Esophagus squamous epithelium (tissue), 5 donors: ENCODE data around the gene KIF2A. TPM values are rescaled to one million over a fixed set of nuclear protein-coding genes. Genes with fewer than 3 reads are reported as not detected.

ENCODE experiments used
- DNase-seq: peaks from one replicate; lab custom pipeline; 2025; lab: John Stamatoyannopoulos, UW
- H3K27ac ChIP-seq, 4 donors: fragments of 200-600 bp; sonication (generic); one replicate each; pipeline ENCODE4 v1.5.1; 2016 to 2019; ENCODE audit warnings: mild to moderate bottlenecking in 1 of 4
- H3K27me3 ChIP-seq, 4 donors: fragments of 200-600 bp; sonication (generic); 1 replicate in 3 of 4; 2 replicates in 1 of 4; pipeline versions ENCODE4 v1.5.1 to v1.6.0; 2017 to 2021; ENCODE audit warnings: antibody characterized with exemption in 1 of 4
- H3K36me3 ChIP-seq, 3 donors: fragments of 200-600 bp; sonication (generic); one replicate each; pipeline ENCODE4 v1.5.1; 2016 to 2019
- H3K4me1 ChIP-seq, 3 donors: fragments of 200-600 bp; sonication (generic); one replicate each; pipeline ENCODE4 v1.5.1; 2017 to 2019
- H3K4me3 ChIP-seq, 4 donors: fragments of 200-600 bp; sonication (generic); 1 replicate in 3 of 4; 2 replicates in 1 of 4; pipeline ENCODE4 v1.5.1; 2016 to 2019; ENCODE audit warnings: mild to moderate bottlenecking in 2 of 4, moderate library complexity in 1 of 4
- H3K9me3 ChIP-seq, 3 donors: fragments of 200-600 bp; sonication (generic); one replicate each; pipeline ENCODE4 v1.5.1; 2016 to 2019
- CTCF ChIP-seq, 6 experiments: fragments of 450-650 bp in 4 of 6; fragments of 200-600 bp in 2 of 6; sonication (generic) in 2 of 6; IDR thresholded peaks; one replicate each; pipeline ENCODE4 v1.5.1; 2016 to 2019; ENCODE audit warnings: antibody characterized with exemption in 6 of 6, mild to moderate bottlenecking in 4 of 6, moderate library complexity in 4 of 6
- POLR2A ChIP-seq, 4 donors: fragments of 450-650 bp; IDR thresholded peaks; one replicate each; pipeline ENCODE4 v1.6.1; 2017; ENCODE audit warnings: antibody characterized with exemption in 4 of 4, mild to moderate bottlenecking in 4 of 4, moderate library complexity in 3 of 4
- WGBS, 2 donors: methylation state at CpG; one replicate each; pipeline ENCODE4 v1.1.5; 2018; 5-methylcytosine and 5-hydroxymethylcytosine counted together
- intact Hi-C: fragments of 100-400 bp; cut with DNase I; formaldehyde crosslinking; loops from one replicate; pipeline ENCODE4 v1.15.0; 2022
- total RNA-seq, 4 donors: library from RNA; depleted of rRNA; stranded (reverse); fragments of >200 nt; gene quantifications; one replicate each; pipeline ENCODE4 v1.1.0, GENCODE V29; 2016
- donor health status: DM: yes; HTN: yes; CAD: no.

KIF2A gene
- total RNA-seq, 4 donors from 2014 or later: 14.0 to 43.1 (median 26.4) TPM

- Histone ChIP-seq H3K4me3 (no peak overlapping the region), H3K27me3 (no peaks in the 10 kb centered on the region), H3K9me3 (no peaks in the 10 kb centered on the region), H3K27ac (no peak overlapping the region), H3K4me1 (peaks cover 4 to 56% (median 15%) of the 10 kb centered on the region in 3 donors), H3K36me3 (no peaks in the 10 kb centered on the region)
- TF ChIP-seq POLR2A (IDR thresholded peaks at IDR 0.05): no peak
- TF ChIP-seq CTCF (IDR thresholded peaks at IDR 0.05): no peak
- WGBS, 2 donors: 76 to 87% methylated on average over 6 of the region's 6 CpGs
- intact Hi-C loops: no loop called here
- no peak for DNase-seq
Observed at GRCh38 chr5:62308439-62308838, 2.4 kb downstream of the KIF2A start.

- intact Hi-C loops: no loop called here
- Histone ChIP-seq H3K27me3 (no peaks in the 10 kb centered on the region), H3K36me3 (no peaks in the 10 kb centered on the region), H3K4me1 (peaks cover 4 to 60% (median 15%) of the 10 kb centered on the region in 3 donors), H3K27ac (no peak overlapping the region), H3K9me3 (no peaks in the 10 kb centered on the region), H3K4me3 (no peak overlapping the region)
- no peak for DNase-seq
- TF ChIP-seq POLR2A (IDR thresholded peaks at IDR 0.05) (no peak), CTCF (IDR thresholded peaks at IDR 0.05) (no peak)
- WGBS, 2 donors: 86 to 88% methylated on average over 4 of the region's 4 CpGs
Observed at GRCh38 chr5:62309107-62309506, 3.1 kb downstream of the KIF2A start.

GRCh38 chr5:62310426-62311143 is 4.6 kb downstream of the KIF2A start:
- no peak for TF ChIP-seq CTCF (IDR thresholded peaks at IDR 0.05)
- TF ChIP-seq POLR2A (IDR thresholded peaks at IDR 0.05): no peak
- no peak for DNase-seq
- H3K27ac ChIP-seq: no peak overlapping the region
- H3K4me1 ChIP-seq: peaks cover 0 to 52% (median 16%) of the 10 kb centered on the region in 3 donors
- no peaks in the 10 kb centered on the region for H3K36me3 ChIP-seq
- intact Hi-C loops: no loop called here
- no peak overlapping the region for H3K4me3 ChIP-seq
- H3K9me3 ChIP-seq: no peaks in the 10 kb centered on the region
- no peaks in the 10 kb centered on the region for H3K27me3 ChIP-seq
- WGBS, 2 donors: 72 to 73% methylated on average over 5 of the region's 5 CpGs

- H3K4me1 ChIP-seq: peaks cover 0 to 51% (median 15%) of the 10 kb centered on the region in 3 donors
- H3K27ac ChIP-seq: no peak overlapping the region
Observed at GRCh38 chr5:62312036-62312435, 6.0 kb downstream of the KIF2A start.

More at GRCh38 chr5:62312036-62312435, 6.0 kb downstream of the KIF2A start:
- no peaks in the 10 kb centered on the region for H3K36me3 ChIP-seq
- no peaks in the 10 kb centered on the region for H3K9me3 ChIP-seq
- H3K27me3 ChIP-seq: no peaks in the 10 kb centered on the region
- DNase-seq: no peak
- intact Hi-C loops: no loop called here
- 50 to 63% methylated on average over 1 of the region's 1 CpG for WGBS, 2 donors
- no peak for TF ChIP-seq POLR2A (IDR thresholded peaks at IDR 0.05)
- TF ChIP-seq CTCF (IDR thresholded peaks at IDR 0.05): no peak
- H3K4me3 ChIP-seq: no peak overlapping the region
